Neural cell (in vitro differentiated cells): ENCODE data around the gene GALNT14. TPM values are rescaled to one million over a fixed set of nuclear protein-coding genes. Genes with fewer than 3 reads are reported as not detected.
A peak's percentile ranks its signal among the peaks of the same experiment; 100 is the strongest.

Experiments
- H2AFZ ChIP-seq: fragments of 200-600, 300-800 bp; sonication (generic), shearing (Covaris generic); 2 replicates; pipeline ENCODE4 v1.6.0; 2014; ENCODE audit warnings: low read depth, mild to moderate bottlenecking, antibody characterized with exemption, low read length, moderate library complexity
- H3F3A ChIP-seq: fragments of 200-600 bp; shearing (Covaris generic); 2 replicates; pipeline ENCODE4 v1.6.1; 2016; ENCODE audit warnings: mild to moderate bottlenecking, moderate library complexity, mixed read lengths, antibody characterized with exemption, low read length; ENCODE audit not compliant: insufficient read depth, poor library complexity, severe bottlenecking
- H3K27ac ChIP-seq: fragments of 200-600, 300-800 bp; sonication (generic), shearing (Covaris generic); 2 replicates; pipeline ENCODE4 v1.5.1; 2014; ENCODE audit warnings: mild to moderate bottlenecking, low read length, moderate library complexity
- H3K27me3 ChIP-seq: fragments of 300-800, 200-600 bp; sonication (generic), shearing (Covaris generic); 2 replicates; pipeline ENCODE4 v1.6.0; 2014; ENCODE audit warnings: mild to moderate bottlenecking, low read depth, low read length, moderate library complexity; ENCODE audit not compliant: insufficient read depth
- H3K36me3 ChIP-seq: fragments of 300-800, 200-600 bp; sonication (generic), shearing (Covaris generic); 2 replicates; pipeline ENCODE4 v1.5.1; 2014; ENCODE audit warnings: mild to moderate bottlenecking, antibody characterized with exemption, low read length, moderate library complexity; ENCODE audit not compliant: insufficient read depth
- H3K4me2 ChIP-seq: fragments of 300-800, 200-600 bp; sonication (generic), shearing (Covaris generic); 2 replicates; pipeline ENCODE4 v1.6.0; 2014; ENCODE audit warnings: mild to moderate bottlenecking, low read length
- H3K4me3 ChIP-seq: fragments of 300-800, 200-600 bp; sonication (generic), shearing (Covaris generic); 2 replicates; pipeline ENCODE4 v1.5.1; 2014; ENCODE audit warnings: mild to moderate bottlenecking, low read length, moderate library complexity
- H3K79me2 ChIP-seq: fragments of 200-600 bp; shearing (Covaris generic); replicated peaks from 2 replicates; pipeline ENCODE4 v1.6.0; 2014; ENCODE audit warnings: mild to moderate bottlenecking, low read length, moderate library complexity; ENCODE audit not compliant: insufficient read depth
- H3K9ac ChIP-seq: fragments of 300-800, 200-600 bp; sonication (generic), shearing (Covaris generic); 2 replicates; pipeline ENCODE4 v1.6.1; 2016; ENCODE audit warnings: mild to moderate bottlenecking, low read length, mixed read lengths
- H3K9me2 ChIP-seq: fragments of 200-600 bp; shearing (Covaris generic); 2 replicates; pipeline ENCODE4 v1.6.1; 2016; ENCODE audit warnings: mild to moderate bottlenecking, low read length, mixed read lengths; ENCODE audit not compliant: insufficient read depth
- H3K9me3 ChIP-seq: fragments of 200-600, 300-800 bp; sonication (generic), shearing (Covaris generic); 2 replicates; pipeline ENCODE4 v1.6.1; 2016; ENCODE audit warnings: mild to moderate bottlenecking, mixed run types, low read length, moderate library complexity, mixed read lengths
- H4K20me1 ChIP-seq: fragments of 200-600 bp; shearing (Covaris generic); 2 replicates; pipeline ENCODE4 v1.6.1; 2016; ENCODE audit warnings: mild to moderate bottlenecking, mixed run types; ENCODE audit not compliant: insufficient read depth
- EP300 ChIP-seq: fragments of 450-650 bp; conservative IDR thresholded peaks from 2 replicates; pipeline ENCODE4 v1.6.1; 2014; ENCODE audit warnings: antibody characterized with exemption, mild to moderate bottlenecking, moderate library complexity; ENCODE audit not compliant: poor library complexity, severe bottlenecking
- EZH2 ChIP-seq: fragments of 200-600, 300-800 bp; shearing (Covaris generic), sonication (generic); IDR thresholded peaks from 2 replicates; pipeline ENCODE4 v1.6.1; 2014; ENCODE audit warnings: antibody characterized with exemption, low read length, borderline replicate concordance, mild to moderate bottlenecking; ENCODE audit not compliant: insufficient read depth, poor library complexity, severe bottlenecking
- MXI1 ChIP-seq: fragments of 450-650 bp; conservative IDR thresholded peaks from 2 replicates; pipeline ENCODE4 v1.6.1; 2014; ENCODE audit warnings: antibody characterized with exemption, mild to moderate bottlenecking; ENCODE audit not compliant: poor library complexity, severe bottlenecking
- POLR2AphosphoS5 ChIP-seq: IDR thresholded peaks from 2 replicates; pipeline ENCODE4 v1.6.1; 2012
- RAD21 ChIP-seq: fragments of 450-650 bp; conservative IDR thresholded peaks from 2 replicates; pipeline ENCODE4 v1.6.1; 2014; ENCODE audit warnings: antibody characterized with exemption, mild to moderate bottlenecking, moderate library complexity
- SMC3 ChIP-seq: fragments of 450-650 bp; conservative IDR thresholded peaks from 2 replicates; pipeline ENCODE4 v1.6.1; 2014; ENCODE audit warnings: antibody characterized with exemption, mild to moderate bottlenecking, moderate library complexity; ENCODE audit not compliant: poor library complexity
- TAF1 ChIP-seq: IDR thresholded peaks from 2 replicates; pipeline ENCODE4 v1.6.1; 2012; ENCODE audit warnings: low read depth
- polyA plus RNA-seq: library from polyadenylated mRNA; depleted of rRNA; stranded (reverse); fragments of >200 nt; gene quantifications from 2 replicates; pipeline ENCODE4 v1.2.3, GENCODE V29; 2014
- TF ChIP-seq, protein P1 (sequence below): fragments of 450-650 bp; IDR thresholded peaks from 2 replicates; pipeline ENCODE4 v1.5.1; 2014; ENCODE audit warnings: antibody characterized with exemption, mild to moderate bottlenecking, moderate library complexity; ENCODE audit not compliant: poor library complexity, severe bottlenecking
- TF ChIP-seq, protein P2 (sequence below): IDR thresholded peaks from 2 replicates; pipeline ENCODE4 v1.6.1; 2012; ENCODE audit warnings: borderline replicate concordance

The GALNT14 gene
- polyA plus RNA-seq, 1 donor from 2014 or later: 15.9 TPM

DNA sequence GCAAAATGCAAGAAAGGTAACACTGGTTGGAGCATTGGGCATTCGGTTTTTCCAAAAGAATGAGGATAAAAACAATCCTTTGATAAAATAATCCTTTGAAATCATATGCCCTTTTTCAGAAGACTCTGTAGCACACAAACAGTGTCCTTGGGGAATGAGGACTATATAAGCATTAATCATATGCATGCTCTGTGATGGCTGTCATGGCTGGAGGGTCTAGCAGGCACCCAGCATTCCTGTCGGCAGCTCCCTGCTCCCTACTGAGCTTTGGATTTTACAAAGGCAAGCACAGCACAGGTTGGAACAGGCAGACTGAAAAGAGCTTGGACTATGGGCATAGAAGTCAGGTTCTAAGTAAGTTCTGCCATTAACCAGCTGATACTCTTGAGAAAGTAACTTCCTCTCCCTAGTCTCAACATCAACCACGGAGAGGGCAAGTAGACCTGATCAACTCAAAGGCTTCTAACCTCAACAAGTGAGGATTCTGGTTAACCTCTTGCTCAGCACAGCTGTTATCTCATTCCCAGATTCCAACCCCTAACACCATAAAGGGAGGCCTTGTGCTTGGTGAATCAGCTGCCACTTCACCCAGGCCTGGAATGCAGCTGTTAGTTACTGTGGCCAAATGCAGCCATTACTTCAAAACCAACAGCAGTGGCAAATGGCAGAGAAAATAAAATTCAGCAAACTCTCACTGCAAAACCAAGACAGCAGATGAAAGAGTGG, 29.5 kb downstream of the GALNT14 start:
- Histone ChIP-seq H3K27ac (no peak overlapping the region), H3K4me3 (peak overlapping the region; percentile 10), H4K20me1 (no peaks in the 10 kb centered on the region), H3K9me3 (no peaks in the 10 kb centered on the region), H3K9ac (no peak overlapping the region), H3F3A (no peaks in the 10 kb centered on the region), H2AFZ (no peak overlapping the region), H3K4me2 (no peak overlapping the region), H3K79me2 (no peaks in the 10 kb centered on the region), H3K27me3 (no peaks in the 10 kb centered on the region), H3K9me2 (no peaks in the 10 kb centered on the region), H3K36me3 (no peaks in the 10 kb centered on the region)
- TF ChIP-seq, protein P1, sequence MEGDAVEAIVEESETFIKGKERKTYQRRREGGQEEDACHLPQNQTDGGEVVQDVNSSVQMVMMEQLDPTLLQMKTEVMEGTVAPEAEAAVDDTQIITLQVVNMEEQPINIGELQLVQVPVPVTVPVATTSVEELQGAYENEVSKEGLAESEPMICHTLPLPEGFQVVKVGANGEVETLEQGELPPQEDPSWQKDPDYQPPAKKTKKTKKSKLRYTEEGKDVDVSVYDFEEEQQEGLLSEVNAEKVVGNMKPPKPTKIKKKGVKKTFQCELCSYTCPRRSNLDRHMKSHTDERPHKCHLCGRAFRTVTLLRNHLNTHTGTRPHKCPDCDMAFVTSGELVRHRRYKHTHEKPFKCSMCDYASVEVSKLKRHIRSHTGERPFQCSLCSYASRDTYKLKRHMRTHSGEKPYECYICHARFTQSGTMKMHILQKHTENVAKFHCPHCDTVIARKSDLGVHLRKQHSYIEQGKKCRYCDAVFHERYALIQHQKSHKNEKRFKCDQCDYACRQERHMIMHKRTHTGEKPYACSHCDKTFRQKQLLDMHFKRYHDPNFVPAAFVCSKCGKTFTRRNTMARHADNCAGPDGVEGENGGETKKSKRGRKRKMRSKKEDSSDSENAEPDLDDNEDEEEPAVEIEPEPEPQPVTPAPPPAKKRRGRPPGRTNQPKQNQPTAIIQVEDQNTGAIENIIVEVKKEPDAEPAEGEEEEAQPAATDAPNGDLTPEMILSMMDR: no peak
- no peak for TF ChIP-seq MXI1
- no peak for TF ChIP-seq RAD21
- no peak for TF ChIP-seq POLR2AphosphoS5
- no peak for TF ChIP-seq EZH2
- no peak for TF ChIP-seq SMC3
- TF ChIP-seq, protein P2, sequence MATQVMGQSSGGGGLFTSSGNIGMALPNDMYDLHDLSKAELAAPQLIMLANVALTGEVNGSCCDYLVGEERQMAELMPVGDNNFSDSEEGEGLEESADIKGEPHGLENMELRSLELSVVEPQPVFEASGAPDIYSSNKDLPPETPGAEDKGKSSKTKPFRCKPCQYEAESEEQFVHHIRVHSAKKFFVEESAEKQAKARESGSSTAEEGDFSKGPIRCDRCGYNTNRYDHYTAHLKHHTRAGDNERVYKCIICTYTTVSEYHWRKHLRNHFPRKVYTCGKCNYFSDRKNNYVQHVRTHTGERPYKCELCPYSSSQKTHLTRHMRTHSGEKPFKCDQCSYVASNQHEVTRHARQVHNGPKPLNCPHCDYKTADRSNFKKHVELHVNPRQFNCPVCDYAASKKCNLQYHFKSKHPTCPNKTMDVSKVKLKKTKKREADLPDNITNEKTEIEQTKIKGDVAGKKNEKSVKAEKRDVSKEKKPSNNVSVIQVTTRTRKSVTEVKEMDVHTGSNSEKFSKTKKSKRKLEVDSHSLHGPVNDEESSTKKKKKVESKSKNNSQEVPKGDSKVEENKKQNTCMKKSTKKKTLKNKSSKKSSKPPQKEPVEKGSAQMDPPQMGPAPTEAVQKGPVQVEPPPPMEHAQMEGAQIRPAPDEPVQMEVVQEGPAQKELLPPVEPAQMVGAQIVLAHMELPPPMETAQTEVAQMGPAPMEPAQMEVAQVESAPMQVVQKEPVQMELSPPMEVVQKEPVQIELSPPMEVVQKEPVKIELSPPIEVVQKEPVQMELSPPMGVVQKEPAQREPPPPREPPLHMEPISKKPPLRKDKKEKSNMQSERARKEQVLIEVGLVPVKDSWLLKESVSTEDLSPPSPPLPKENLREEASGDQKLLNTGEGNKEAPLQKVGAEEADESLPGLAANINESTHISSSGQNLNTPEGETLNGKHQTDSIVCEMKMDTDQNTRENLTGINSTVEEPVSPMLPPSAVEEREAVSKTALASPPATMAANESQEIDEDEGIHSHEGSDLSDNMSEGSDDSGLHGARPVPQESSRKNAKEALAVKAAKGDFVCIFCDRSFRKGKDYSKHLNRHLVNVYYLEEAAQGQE: no peak
- no peak for TF ChIP-seq TAF1
- TF ChIP-seq EP300: no peak

DNA sequence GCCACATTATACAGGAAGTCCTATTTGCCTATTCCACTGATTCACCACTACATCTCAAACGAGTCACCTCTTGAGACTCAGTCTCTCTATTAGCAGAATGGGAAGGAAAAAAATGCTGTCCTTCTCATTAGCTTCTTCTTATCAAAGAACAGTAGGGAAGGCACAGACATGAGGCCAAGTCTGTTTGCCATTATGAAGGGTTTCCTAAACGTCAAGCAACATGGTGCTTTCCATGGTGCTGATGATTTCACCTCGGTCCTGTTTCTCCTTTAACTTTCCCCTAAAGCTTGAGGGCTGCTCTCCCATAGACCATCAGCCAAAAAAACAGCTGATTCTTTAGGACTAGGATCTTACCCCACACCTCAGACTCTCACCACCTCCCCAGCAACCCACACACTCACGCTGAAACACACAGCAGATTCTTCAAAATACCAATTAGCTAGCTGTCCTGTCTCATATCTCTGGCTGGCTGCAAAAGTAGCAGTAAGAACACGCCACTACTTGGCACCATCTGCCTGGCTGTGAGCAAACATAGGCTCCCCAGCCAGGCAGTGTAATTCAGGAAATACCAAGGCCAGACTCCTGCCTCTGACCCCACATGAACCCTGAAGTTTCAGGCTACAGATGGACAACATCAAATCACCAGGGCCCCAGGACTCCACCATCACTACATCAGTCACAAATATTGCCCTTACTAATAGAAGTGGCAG, 30.5 kb downstream of the GALNT14 start:
- Histone ChIP-seq H3K9me2 (no peaks in the 10 kb centered on the region), H3K36me3 (no peaks in the 10 kb centered on the region), H3K4me2 (no peak overlapping the region), H4K20me1 (no peaks in the 10 kb centered on the region), H3K27me3 (no peaks in the 10 kb centered on the region), H3K9ac (no peak overlapping the region), H3K9me3 (no peaks in the 10 kb centered on the region), H3K4me3 (no peak overlapping the region), H3K79me2 (no peaks in the 10 kb centered on the region), H2AFZ (no peak overlapping the region), H3K27ac (no peak overlapping the region), H3F3A (no peaks in the 10 kb centered on the region)
- TF ChIP-seq POLR2AphosphoS5: no peak
- no peak for TF ChIP-seq RAD21
- no peak for TF ChIP-seq TAF1
- no peak for TF ChIP-seq SMC3
- no peak for TF ChIP-seq EP300
- TF ChIP-seq, protein P1: no peak
- no peak for TF ChIP-seq MXI1
- TF ChIP-seq, protein P2: no peak
- TF ChIP-seq EZH2: no peak
